Measurements from ENCODE around the gene ARHGAP18. TPM values are rescaled to one million over a fixed set of nuclear protein-coding genes. Genes with fewer than 3 reads are reported as not detected.

Gene ARHGAP18
- total and polyA plus RNA-seq, 8 donors: 8.2 to 41.0 (median 27.2) TPM

GRCh38 chr6:129730477-129731165 lies 20.6 kb upstream of the ARHGAP18 start:
- Histone ChIP-seq H3K4me1 (no peaks in the 10 kb centered on the region), H3K27ac (no peak overlapping the region), H3K27me3 (no peaks in the 10 kb centered on the region), H3K4me3 (no peak overlapping the region), H3K36me3 (no peaks in the 10 kb centered on the region), H3K9me3 (no peaks in the 10 kb centered on the region)
- intact Hi-C loops (cut with DNase I): loop anchor here in 1 of 3 donors (5.0 kb wide), 1 partner anchor 133 kb away; no protein-coding TSS in a partner anchor
- WGBS, 2 donors: 17% methylated on average over 8 of the region's 8 CpGs
- ATAC-seq (peak; percentile 58 to 83 (median 79)), FAIRE-seq (no peak), DNase-seq (peak in 1 of 6 donors; percentile 30)
- peak; percentile 19 to 56 (median 46) for TF ChIP-seq CTCF (IDR thresholded peaks at IDR 0.05)

GRCh38 chr6:129726650-129727049 lies 16.7 kb upstream of the ARHGAP18 start:
- H3K4me1 ChIP-seq: no peaks in the 10 kb centered on the region
- no peak for DNase-seq
- no peak for TF ChIP-seq CTCF (IDR thresholded peaks at IDR 0.05)
- no peaks in the 10 kb centered on the region for H3K27me3 ChIP-seq
- no peaks in the 10 kb centered on the region for H3K36me3 ChIP-seq
- no peak for FAIRE-seq
- intact Hi-C loops (cut with DNase I): loop anchor here in 2 of 3 donors (5.0 kb wide), 2 partner anchors 124 to 229 kb away; no protein-coding TSS in a partner anchor
- no peak overlapping the region for H3K27ac ChIP-seq
- no peak overlapping the region for H3K4me3 ChIP-seq
- no peaks in the 10 kb centered on the region for H3K9me3 ChIP-seq
- ATAC-seq: no peak

GRCh38 chr6:129725341-129725740 lies 15.4 kb upstream of the ARHGAP18 start:
- no peak overlapping the region for H3K4me3 ChIP-seq
- intact Hi-C loops (cut with DNase I): loop anchor here in 2 of 3 donors (5.0 kb wide), 2 partner anchors 123 to 228 kb away; no protein-coding TSS in a partner anchor
- WGBS, 2 donors: 84 to 90% methylated on average over 4 of the region's 4 CpGs
- H3K27me3 ChIP-seq: no peaks in the 10 kb centered on the region
- FAIRE-seq (no peak), ATAC-seq (no peak), DNase-seq (no peak)
- H3K9me3 ChIP-seq: no peaks in the 10 kb centered on the region
- H3K4me1 ChIP-seq: no peaks in the 10 kb centered on the region
- H3K27ac ChIP-seq: no peak overlapping the region
- H3K36me3 ChIP-seq: no peaks in the 10 kb centered on the region
- no peak for TF ChIP-seq CTCF (IDR thresholded peaks at IDR 0.05)

- H3K27ac ChIP-seq: no peak overlapping the region
- intact Hi-C loops (cut with DNase I): no loop called here
- TF ChIP-seq CTCF (IDR thresholded peaks at IDR 0.05): no peak
- H3K27me3 ChIP-seq: no peaks in the 10 kb centered on the region
- ATAC-seq (peak in 2 of 4 donors; percentile 50 to 65), DNase-seq (no peak), FAIRE-seq (no peak)
- H3K4me3 ChIP-seq: no peak overlapping the region
- 54 to 55% methylated on average over 3 of the region's 3 CpGs for WGBS, 2 donors
- no peaks in the 10 kb centered on the region for H3K36me3 ChIP-seq
- H3K9me3 ChIP-seq: no peaks in the 10 kb centered on the region
- no peaks in the 10 kb centered on the region for H3K4me1 ChIP-seq
Measured at GRCh38 chr6:129719692-129720091, 9.7 kb upstream of the ARHGAP18 start.

- WGBS, 2 donors: 62 to 72% methylated on average over 5 of the region's 5 CpGs
- intact Hi-C loops (cut with DNase I): no loop called here
Measured at GRCh38 chr6:129717277-129717676, 7.3 kb upstream of the ARHGAP18 start.

More at GRCh38 chr6:129717277-129717676, 7.3 kb upstream of the ARHGAP18 start:
- TF ChIP-seq CTCF (IDR thresholded peaks at IDR 0.05): no peak
- no peaks in the 10 kb centered on the region for H3K4me1 ChIP-seq
- no peaks in the 10 kb centered on the region for H3K9me3 ChIP-seq
- ATAC-seq (peak in 2 of 4 donors; percentile 17 to 35), DNase-seq (no peak), FAIRE-seq (no peak)
- no peak overlapping the region for H3K27ac ChIP-seq
- H3K36me3 ChIP-seq: no peaks in the 10 kb centered on the region
- no peaks in the 10 kb centered on the region for H3K27me3 ChIP-seq
- no peak overlapping the region for H3K4me3 ChIP-seq
